AG10803 (cell line): ENCODE results near the gene GPATCH3.

Source experiments
- DNase-seq: peaks from one replicate; pipeline ENCODE4 v3.0.0; 2010; ENCODE audit warnings: low read depth
- H3K4me3 ChIP-seq: 2 replicates; pipeline ENCODE4 v1.5.1; 2011; ENCODE audit warnings: mild to moderate bottlenecking, low read length, control low read depth
- CTCF ChIP-seq: conservative IDR thresholded peaks from 2 replicates; pipeline ENCODE4 v1.5.1; 2011; ENCODE audit warnings: mild to moderate bottlenecking, low read length, control low read depth, inconsistent platforms

The GPATCH3 gene

GRCh38 chr1:26857473-26858060, 42.7 kb downstream of the GPATCH3 start:
- TF ChIP-seq CTCF: no peak
- no peak overlapping the region for H3K4me3 ChIP-seq
- DNase-seq: no peak

- TF ChIP-seq CTCF: no peak
- H3K4me3 ChIP-seq: no peak overlapping the region
- no peak for DNase-seq
Observed at GRCh38 chr1:26856604-26857469, 43.4 kb downstream of the GPATCH3 start.

GRCh38 chr1:26856181-26856580, 44.1 kb downstream of the GPATCH3 start:
- TF ChIP-seq CTCF: no peak
- DNase-seq: no peak
- no peak overlapping the region for H3K4me3 ChIP-seq

GRCh38 chr1:26855636-26856035, 44.6 kb downstream of the GPATCH3 start:
- no peak for DNase-seq
- no peak for TF ChIP-seq CTCF
- H3K4me3 ChIP-seq: no peak overlapping the region

- TF ChIP-seq CTCF: no peak
- no peak for DNase-seq
- no peak overlapping the region for H3K4me3 ChIP-seq
Observed at GRCh38 chr1:26854906-26855305, 45.4 kb downstream of the GPATCH3 start.

- TF ChIP-seq CTCF: no peak
- H3K4me3 ChIP-seq: no peak overlapping the region
- DNase-seq: no peak
Observed at GRCh38 chr1:26853600-26853999, 46.7 kb downstream of the GPATCH3 start.

- peak; percentile 83 for DNase-seq
- TF ChIP-seq CTCF: peak; percentile 90
- no peak overlapping the region for H3K4me3 ChIP-seq
Observed at GRCh38 chr1:26853156-26853555, 47.1 kb downstream of the GPATCH3 start.
